ENCODE results near the gene BTAF1.

DNA sequence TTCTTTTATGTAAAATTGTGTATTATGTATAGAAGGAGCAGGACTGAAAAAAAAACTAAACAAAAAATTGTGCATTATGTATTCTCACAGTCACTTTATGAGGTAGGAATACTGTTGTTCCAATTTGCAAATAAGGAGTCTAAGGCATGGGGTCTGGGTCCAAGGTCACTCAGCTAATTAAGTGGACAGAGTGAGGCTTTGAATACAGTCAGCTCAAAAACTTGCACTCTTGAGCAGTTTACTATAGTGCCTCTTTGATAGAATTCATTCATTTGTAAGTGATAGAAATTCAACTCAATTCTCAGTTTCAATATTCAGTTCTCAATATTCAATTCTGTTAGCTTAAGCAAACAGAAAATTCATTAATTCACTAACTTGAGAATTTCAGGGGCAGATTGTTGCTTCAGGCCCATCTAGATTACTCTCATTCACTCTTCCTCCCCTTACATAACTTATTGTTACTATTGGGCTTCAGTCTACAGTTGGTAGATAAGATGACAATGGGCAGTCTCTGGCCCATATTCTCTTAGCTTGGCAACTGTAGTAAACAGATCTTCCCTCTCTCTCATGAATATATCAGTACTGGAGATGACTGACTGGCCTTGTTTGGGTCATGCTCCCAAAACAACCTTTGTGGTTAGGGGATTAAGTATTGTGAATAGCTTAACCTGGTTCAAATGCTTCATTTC is 86.6 kb downstream of the BTAF1 start:
- TF ChIP-seq CTCF (conservative IDR thresholded peaks at IDR 0.05 in 1 of 2, IDR thresholded peaks at IDR 0.05 in 1 of 2; ENCODE audit: extremely low read depth in 1 of 2, insufficient read depth in 1 of 2, low read depth in 1 of 2, low read length in 2 of 2) (no peak), EZH2 (IDR thresholded peaks at IDR 0.05; ENCODE audit: borderline replicate concordance, low read length) (no peak)
